GM23338 (cell line): ENCODE measurements around the gene C20orf204. TPM values are rescaled to one million over a fixed set of nuclear protein-coding genes. Genes with fewer than 3 reads are reported as not detected.

Experiments
- ATAC-seq: fragments of 200-7000 bp; cut with Tn5 transposase; 3 replicates; pipeline ENCODE4 v1.9.1; 2020
- DNase-seq: peaks from one replicate; pipeline ENCODE4 v3.0.0-alpha.2; 2015; ENCODE audit warnings: low spot score
- H2AFZ ChIP-seq: fragments of 200-600 bp; sonication (generic); 2 replicates; pipeline ENCODE4 v1.8.0; 2016; ENCODE audit warnings: antibody characterized with exemption, mild to moderate bottlenecking, moderate library complexity
- H3F3A ChIP-seq: fragments of 200-600 bp; sonication (generic); replicated peaks from 2 replicates; pipeline ENCODE4 v1.8.0; 2017; ENCODE audit warnings: antibody characterized with exemption, mixed run types, low read depth
- H3K27ac ChIP-seq: fragments of 200-600 bp; sonication (generic); 2 replicates; pipeline ENCODE4 v1.6.1; 2016; ENCODE audit warnings: low read depth
- H3K27me3 ChIP-seq: fragments of 200-600 bp; sonication (generic); 2 replicates; pipeline ENCODE4 v1.8.0; 2016; ENCODE audit warnings: mild to moderate bottlenecking, mixed run types, moderate library complexity; ENCODE audit not compliant: insufficient read depth
- H3K36me3 ChIP-seq: fragments of 200-600 bp; sonication (generic); 2 replicates; pipeline ENCODE4 v1.8.0; 2016; ENCODE audit warnings: mild to moderate bottlenecking; ENCODE audit not compliant: insufficient read depth
- H3K4me1 ChIP-seq: fragments of 200-600 bp; sonication (generic); 2 replicates; pipeline ENCODE4 v1.8.0; 2016; ENCODE audit warnings: mild to moderate bottlenecking, moderate library complexity; ENCODE audit not compliant: insufficient read depth
- H3K4me2 ChIP-seq: fragments of 200-600 bp; sonication (generic); 2 replicates; pipeline ENCODE4 v1.7.1; 2017; ENCODE audit warnings: mixed run types
- H3K4me3 ChIP-seq: fragments of 200-600 bp; sonication (generic); 2 replicates; pipeline ENCODE4 v1.6.1; 2016; ENCODE audit warnings: mixed run types
- H3K79me2 ChIP-seq: fragments of 200-600 bp; sonication (generic); replicated peaks from 2 replicates; pipeline ENCODE4 v1.8.0; 2017; ENCODE audit warnings: mild to moderate bottlenecking; ENCODE audit not compliant: insufficient read depth
- H3K9me2 ChIP-seq: fragments of 200-600 bp; sonication (generic); 2 replicates; pipeline ENCODE4 v1.8.0; 2017; ENCODE audit not compliant: insufficient read depth
- H4K20me1 ChIP-seq: fragments of 200-600 bp; sonication (generic); replicated peaks from 2 replicates; pipeline ENCODE4 v1.8.0; 2017; ENCODE audit warnings: mild to moderate bottlenecking; ENCODE audit not compliant: insufficient read depth
- H3K27ac Mint-ChIP-seq: 2 replicates; pipeline ENCODE4 v1.8.0; 2020; ENCODE audit warnings: inconsistent platforms, mild to moderate bottlenecking, moderate library complexity, mixed read lengths
- H3K27me3 Mint-ChIP-seq: 3 replicates; pipeline ENCODE4 v1.8.0; 2022; ENCODE audit warnings: low read depth, mild to moderate bottlenecking, moderate library complexity, mixed read lengths, inconsistent platforms; ENCODE audit not compliant: insufficient read depth, poor library complexity
- H3K36me3 Mint-ChIP-seq: 3 replicates; pipeline ENCODE4 v1.8.0; 2021; ENCODE audit warnings: low read depth, mild to moderate bottlenecking, inconsistent platforms, moderate library complexity, mixed read lengths
- H3K4me1 Mint-ChIP-seq: 3 replicates; pipeline ENCODE4 v1.8.0; 2020; ENCODE audit warnings: mild to moderate bottlenecking, inconsistent platforms, mixed read lengths
- H3K4me3 Mint-ChIP-seq: 3 replicates; pipeline ENCODE4 v1.8.0; 2021; ENCODE audit warnings: moderate library complexity, mild to moderate bottlenecking, inconsistent platforms, mixed read lengths
- H3K9me3 Mint-ChIP-seq: 3 replicates; pipeline ENCODE4 v1.8.0; 2020; ENCODE audit warnings: moderate library complexity, mild to moderate bottlenecking, inconsistent platforms, mixed read lengths
- CREB1 ChIP-seq: fragments of 250-450 bp; sonication (Bioruptor Pico); IDR thresholded peaks from 2 replicates; pipeline ENCODE4 v1.5.0; 2020; ENCODE audit warnings: low read depth, mild to moderate bottlenecking, moderate library complexity
- EZH2 ChIP-seq: fragments of 200-600 bp; sonication (generic); IDR thresholded peaks from one replicate; pipeline ENCODE4 v1.8.0; 2017; ENCODE audit warnings: antibody characterized with exemption, mild to moderate bottlenecking, low read depth; ENCODE audit not compliant: unreplicated experiment
- EZH2phosphoT487 ChIP-seq: fragments of 200-600 bp; sonication (generic); IDR thresholded peaks from one replicate; pipeline ENCODE4 v1.8.1; 2018; ENCODE audit warnings: antibody characterized with exemption; ENCODE audit not compliant: unreplicated experiment
- JUNB ChIP-seq: IDR thresholded peaks from one replicate; pipeline ENCODE4 v1.6.1; 2016; ENCODE audit warnings: antibody characterized with exemption; ENCODE audit not compliant: unreplicated experiment
- NANOG ChIP-seq: IDR thresholded peaks from 2 replicates; pipeline ENCODE4 v1.6.1; 2016; ENCODE audit warnings: antibody characterized with exemption, borderline replicate concordance
- POLR2AphosphoS5 ChIP-seq: IDR thresholded peaks from 2 replicates; pipeline ENCODE4 v1.6.1; 2016; ENCODE audit warnings: antibody characterized with exemption, low read depth
- STAT1 ChIP-seq: IDR thresholded peaks from one replicate; pipeline ENCODE4 v1.6.1; 2016; ENCODE audit warnings: antibody characterized with exemption; ENCODE audit not compliant: unreplicated experiment
- ZNF114 ChIP-seq: fragments of 250-450 bp; sonication (Bioruptor Pico); IDR thresholded peaks from 2 replicates; pipeline ENCODE4 v1.5.0; 2020; ENCODE audit warnings: mild to moderate bottlenecking, moderate library complexity
- ZNF331 ChIP-seq: fragments of 250-450 bp; sonication (Bioruptor Pico); IDR thresholded peaks from 2 replicates; pipeline ENCODE4 v1.5.0; 2020; ENCODE audit warnings: low read depth, mild to moderate bottlenecking, moderate library complexity
- polyA plus RNA-seq: library from polyadenylated mRNA; unstranded; fragments of >200 nt; fragmentation: Nextera tagmentation; extraction: Ambion mirVana; gene quantifications from 2 replicates; pipeline ENCODE4 v1.2.1, GENCODE V29; 2016
- total RNA-seq: library from RNA; depleted of rRNA; stranded (reverse); fragments of >200 nt; shearing (Covaris generic); gene quantifications from 2 replicates; pipeline ENCODE4 v1.2.3, GENCODE V29; 2014
- TF ChIP-seq, protein P1 (sequence below): IDR thresholded peaks from one replicate; pipeline ENCODE4 v1.6.1; 2018; ENCODE audit warnings: antibody characterized with exemption; ENCODE audit not compliant: unreplicated experiment
- TF ChIP-seq, protein P2 (sequence below), 2 experiments: fragments of 200-600 bp in 1 of 2; sonication (generic) in 1 of 2; conservative IDR thresholded peaks; 2 replicates each; pipeline versions ENCODE4 v1.5.1 to v1.6.1; 2016 to 2017; ENCODE audit warnings: antibody characterized with exemption in 2 of 2, low read depth in 2 of 2, mild to moderate bottlenecking in 2 of 2, moderate library complexity in 1 of 2
- TF ChIP-seq, protein P3 (sequence below): fragments of 250-450 bp; sonication (Bioruptor Pico); IDR thresholded peaks from 2 replicates; pipeline ENCODE4 v1.5.0; 2020; ENCODE audit warnings: mild to moderate bottlenecking, moderate library complexity
- TF ChIP-seq, protein P4 (sequence below): IDR thresholded peaks from 2 replicates; pipeline ENCODE4 v1.6.1; 2016; ENCODE audit warnings: antibody characterized with exemption

The C20orf204 gene
- total and polyA plus RNA-seq, 2 experiments from 2014 or later: 0.73 to 0.82 TPM

DNA sequence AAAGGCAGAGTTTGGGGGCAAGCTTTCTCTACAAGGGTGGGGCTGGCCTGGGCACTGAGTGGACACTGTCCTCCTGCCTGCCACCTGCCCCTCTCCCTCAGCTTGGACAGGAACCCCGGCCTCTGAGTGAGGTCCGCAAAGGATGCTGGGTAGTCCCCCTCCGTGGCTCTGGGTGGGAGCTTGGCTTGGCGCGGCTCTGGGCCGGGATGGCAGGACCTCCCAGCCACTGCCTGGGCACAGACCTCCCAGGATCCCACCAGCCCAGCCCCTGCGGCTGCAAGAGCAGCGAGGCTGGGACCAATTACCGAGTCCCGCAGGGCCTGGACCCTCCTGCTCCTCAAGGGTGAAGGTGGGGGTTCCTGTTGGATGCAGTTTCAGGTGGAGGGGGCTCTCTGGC lies 16.3 kb downstream of the C20orf204 start:
- no peaks in the 10 kb centered on the region for H3K36me3 Mint-ChIP-seq
- Histone ChIP-seq H4K20me1 (no peaks in the 10 kb centered on the region), H3K79me2 (no peaks in the 10 kb centered on the region), H3K4me3 (no peak overlapping the region), H3K27me3 (peaks cover 31% of the 10 kb centered on the region), H3K36me3 (no peaks in the 10 kb centered on the region), H3K9me2 (no peaks in the 10 kb centered on the region), H2AFZ (no peak overlapping the region), H3K4me2 (no peak overlapping the region), H3F3A (0 out of 2 replicates have a peak, but pooled peaks cover 5% of the 10 kb centered on the region), H3K4me1 (peaks cover 11% of the 10 kb centered on the region; the same call in 1 of the 2 replicates), H3K27ac (no peak overlapping the region)
- ATAC-seq (no peak), DNase-seq (no peak)
- H3K9me3 Mint-ChIP-seq: no peaks in the 10 kb centered on the region
- no peak overlapping the region for H3K27ac Mint-ChIP-seq
- peaks cover 23% of the 10 kb centered on the region for H3K4me1 Mint-ChIP-seq
- peaks cover 46% of the 10 kb centered on the region for H3K27me3 Mint-ChIP-seq
- no peak for TF ChIP-seq NANOG
- TF ChIP-seq CREB1: no peak
- TF ChIP-seq STAT1: no peak
- no peak for TF ChIP-seq JUNB
- TF ChIP-seq POLR2AphosphoS5: no peak
- TF ChIP-seq, protein P1, sequence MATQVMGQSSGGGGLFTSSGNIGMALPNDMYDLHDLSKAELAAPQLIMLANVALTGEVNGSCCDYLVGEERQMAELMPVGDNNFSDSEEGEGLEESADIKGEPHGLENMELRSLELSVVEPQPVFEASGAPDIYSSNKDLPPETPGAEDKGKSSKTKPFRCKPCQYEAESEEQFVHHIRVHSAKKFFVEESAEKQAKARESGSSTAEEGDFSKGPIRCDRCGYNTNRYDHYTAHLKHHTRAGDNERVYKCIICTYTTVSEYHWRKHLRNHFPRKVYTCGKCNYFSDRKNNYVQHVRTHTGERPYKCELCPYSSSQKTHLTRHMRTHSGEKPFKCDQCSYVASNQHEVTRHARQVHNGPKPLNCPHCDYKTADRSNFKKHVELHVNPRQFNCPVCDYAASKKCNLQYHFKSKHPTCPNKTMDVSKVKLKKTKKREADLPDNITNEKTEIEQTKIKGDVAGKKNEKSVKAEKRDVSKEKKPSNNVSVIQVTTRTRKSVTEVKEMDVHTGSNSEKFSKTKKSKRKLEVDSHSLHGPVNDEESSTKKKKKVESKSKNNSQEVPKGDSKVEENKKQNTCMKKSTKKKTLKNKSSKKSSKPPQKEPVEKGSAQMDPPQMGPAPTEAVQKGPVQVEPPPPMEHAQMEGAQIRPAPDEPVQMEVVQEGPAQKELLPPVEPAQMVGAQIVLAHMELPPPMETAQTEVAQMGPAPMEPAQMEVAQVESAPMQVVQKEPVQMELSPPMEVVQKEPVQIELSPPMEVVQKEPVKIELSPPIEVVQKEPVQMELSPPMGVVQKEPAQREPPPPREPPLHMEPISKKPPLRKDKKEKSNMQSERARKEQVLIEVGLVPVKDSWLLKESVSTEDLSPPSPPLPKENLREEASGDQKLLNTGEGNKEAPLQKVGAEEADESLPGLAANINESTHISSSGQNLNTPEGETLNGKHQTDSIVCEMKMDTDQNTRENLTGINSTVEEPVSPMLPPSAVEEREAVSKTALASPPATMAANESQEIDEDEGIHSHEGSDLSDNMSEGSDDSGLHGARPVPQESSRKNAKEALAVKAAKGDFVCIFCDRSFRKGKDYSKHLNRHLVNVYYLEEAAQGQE: no peak
- TF ChIP-seq, protein P2, sequence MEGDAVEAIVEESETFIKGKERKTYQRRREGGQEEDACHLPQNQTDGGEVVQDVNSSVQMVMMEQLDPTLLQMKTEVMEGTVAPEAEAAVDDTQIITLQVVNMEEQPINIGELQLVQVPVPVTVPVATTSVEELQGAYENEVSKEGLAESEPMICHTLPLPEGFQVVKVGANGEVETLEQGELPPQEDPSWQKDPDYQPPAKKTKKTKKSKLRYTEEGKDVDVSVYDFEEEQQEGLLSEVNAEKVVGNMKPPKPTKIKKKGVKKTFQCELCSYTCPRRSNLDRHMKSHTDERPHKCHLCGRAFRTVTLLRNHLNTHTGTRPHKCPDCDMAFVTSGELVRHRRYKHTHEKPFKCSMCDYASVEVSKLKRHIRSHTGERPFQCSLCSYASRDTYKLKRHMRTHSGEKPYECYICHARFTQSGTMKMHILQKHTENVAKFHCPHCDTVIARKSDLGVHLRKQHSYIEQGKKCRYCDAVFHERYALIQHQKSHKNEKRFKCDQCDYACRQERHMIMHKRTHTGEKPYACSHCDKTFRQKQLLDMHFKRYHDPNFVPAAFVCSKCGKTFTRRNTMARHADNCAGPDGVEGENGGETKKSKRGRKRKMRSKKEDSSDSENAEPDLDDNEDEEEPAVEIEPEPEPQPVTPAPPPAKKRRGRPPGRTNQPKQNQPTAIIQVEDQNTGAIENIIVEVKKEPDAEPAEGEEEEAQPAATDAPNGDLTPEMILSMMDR (conservative IDR thresholded peaks at IDR 0.05; ENCODE audit: low read depth in 2 of 2): no peak
- TF ChIP-seq, protein P3, sequence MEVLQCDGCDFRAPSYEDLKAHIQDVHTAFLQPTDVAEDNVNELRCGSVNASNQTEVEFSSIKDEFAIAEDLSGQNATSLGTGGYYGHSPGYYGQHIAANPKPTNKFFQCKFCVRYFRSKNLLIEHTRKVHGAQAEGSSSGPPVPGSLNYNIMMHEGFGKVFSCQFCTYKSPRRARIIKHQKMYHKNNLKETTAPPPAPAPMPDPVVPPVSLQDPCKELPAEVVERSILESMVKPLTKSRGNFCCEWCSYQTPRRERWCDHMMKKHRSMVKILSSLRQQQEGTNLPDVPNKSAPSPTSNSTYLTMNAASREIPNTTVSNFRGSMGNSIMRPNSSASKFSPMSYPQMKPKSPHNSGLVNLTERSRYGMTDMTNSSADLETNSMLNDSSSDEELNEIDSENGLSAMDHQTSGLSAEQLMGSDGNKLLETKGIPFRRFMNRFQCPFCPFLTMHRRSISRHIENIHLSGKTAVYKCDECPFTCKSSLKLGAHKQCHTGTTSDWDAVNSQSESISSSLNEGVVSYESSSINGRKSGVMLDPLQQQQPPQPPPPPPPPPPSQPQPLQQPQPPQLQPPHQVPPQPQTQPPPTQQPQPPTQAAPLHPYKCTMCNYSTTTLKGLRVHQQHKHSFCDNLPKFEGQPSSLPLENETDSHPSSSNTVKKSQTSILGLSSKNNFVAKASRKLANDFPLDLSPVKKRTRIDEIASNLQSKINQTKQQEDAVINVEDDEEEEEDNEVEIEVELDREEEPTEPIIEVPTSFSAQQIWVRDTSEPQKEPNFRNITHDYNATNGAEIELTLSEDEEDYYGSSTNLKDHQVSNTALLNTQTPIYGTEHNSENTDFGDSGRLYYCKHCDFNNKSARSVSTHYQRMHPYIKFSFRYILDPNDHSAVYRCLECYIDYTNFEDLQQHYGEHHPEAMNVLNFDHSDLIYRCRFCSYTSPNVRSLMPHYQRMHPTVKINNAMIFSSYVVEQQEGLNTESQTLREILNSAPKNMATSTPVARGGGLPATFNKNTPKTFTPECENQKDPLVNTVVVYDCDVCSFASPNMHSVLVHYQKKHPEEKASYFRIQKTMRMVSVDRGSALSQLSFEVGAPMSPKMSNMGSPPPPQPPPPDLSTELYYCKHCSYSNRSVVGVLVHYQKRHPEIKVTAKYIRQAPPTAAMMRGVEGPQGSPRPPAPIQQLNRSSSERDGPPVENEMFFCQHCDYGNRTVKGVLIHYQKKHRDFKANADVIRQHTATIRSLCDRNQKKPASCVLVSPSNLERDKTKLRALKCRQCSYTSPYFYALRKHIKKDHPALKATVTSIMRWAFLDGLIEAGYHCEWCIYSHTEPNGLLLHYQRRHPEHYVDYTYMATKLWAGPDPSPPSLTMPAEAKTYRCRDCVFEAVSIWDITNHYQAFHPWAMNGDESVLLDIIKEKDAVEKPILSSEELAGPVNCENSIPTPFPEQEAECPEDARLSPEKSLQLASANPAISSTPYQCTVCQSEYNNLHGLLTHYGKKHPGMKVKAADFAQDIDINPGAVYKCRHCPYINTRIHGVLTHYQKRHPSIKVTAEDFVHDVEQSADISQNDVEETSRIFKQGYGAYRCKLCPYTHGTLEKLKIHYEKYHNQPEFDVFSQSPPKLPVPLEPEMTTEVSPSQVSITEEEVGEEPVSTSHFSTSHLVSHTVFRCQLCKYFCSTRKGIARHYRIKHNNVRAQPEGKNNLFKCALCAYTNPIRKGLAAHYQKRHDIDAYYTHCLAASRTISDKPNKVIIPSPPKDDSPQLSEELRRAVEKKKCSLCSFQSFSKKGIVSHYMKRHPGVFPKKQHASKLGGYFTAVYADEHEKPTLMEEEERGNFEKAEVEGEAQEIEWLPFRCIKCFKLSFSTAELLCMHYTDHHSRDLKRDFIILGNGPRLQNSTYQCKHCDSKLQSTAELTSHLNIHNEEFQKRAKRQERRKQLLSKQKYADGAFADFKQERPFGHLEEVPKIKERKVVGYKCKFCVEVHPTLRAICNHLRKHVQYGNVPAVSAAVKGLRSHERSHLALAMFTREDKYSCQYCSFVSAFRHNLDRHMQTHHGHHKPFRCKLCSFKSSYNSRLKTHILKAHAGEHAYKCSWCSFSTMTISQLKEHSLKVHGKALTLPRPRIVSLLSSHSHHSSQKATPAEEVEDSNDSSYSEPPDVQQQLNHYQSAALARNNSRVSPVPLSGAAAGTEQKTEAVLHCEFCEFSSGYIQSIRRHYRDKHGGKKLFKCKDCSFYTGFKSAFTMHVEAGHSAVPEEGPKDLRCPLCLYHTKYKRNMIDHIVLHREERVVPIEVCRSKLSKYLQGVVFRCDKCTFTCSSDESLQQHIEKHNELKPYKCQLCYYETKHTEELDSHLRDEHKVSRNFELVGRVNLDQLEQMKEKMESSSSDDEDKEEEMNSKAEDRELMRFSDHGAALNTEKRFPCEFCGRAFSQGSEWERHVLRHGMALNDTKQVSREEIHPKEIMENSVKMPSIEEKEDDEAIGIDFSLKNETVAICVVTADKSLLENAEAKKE (CRISPR knock-in tag): no peak
- no peak for TF ChIP-seq ZNF114 (CRISPR knock-in tag)
- no peak for TF ChIP-seq ZNF331
- TF ChIP-seq, protein P4, sequence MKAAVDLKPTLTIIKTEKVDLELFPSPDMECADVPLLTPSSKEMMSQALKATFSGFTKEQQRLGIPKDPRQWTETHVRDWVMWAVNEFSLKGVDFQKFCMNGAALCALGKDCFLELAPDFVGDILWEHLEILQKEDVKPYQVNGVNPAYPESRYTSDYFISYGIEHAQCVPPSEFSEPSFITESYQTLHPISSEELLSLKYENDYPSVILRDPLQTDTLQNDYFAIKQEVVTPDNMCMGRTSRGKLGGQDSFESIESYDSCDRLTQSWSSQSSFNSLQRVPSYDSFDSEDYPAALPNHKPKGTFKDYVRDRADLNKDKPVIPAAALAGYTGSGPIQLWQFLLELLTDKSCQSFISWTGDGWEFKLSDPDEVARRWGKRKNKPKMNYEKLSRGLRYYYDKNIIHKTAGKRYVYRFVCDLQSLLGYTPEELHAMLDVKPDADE: no peak
- no peak for TF ChIP-seq EZH2
- TF ChIP-seq EZH2phosphoT487: no peak
- no peak overlapping the region for H3K4me3 Mint-ChIP-seq
